H1 (cell line): ENCODE measurements around the gene POLDIP3. TPM values are rescaled to one million over a fixed set of nuclear protein-coding genes. Genes with fewer than 3 reads are reported as not detected.

Experiments used
- CHD1 ChIP-seq: IDR thresholded peaks from 2 replicates; pipeline ENCODE4 v1.6.1; 2012; ENCODE audit warnings: low read depth, low read length, improper control_type of control experiment
- MAX ChIP-seq: IDR thresholded peaks from 2 replicates; pipeline ENCODE4 v1.6.1; 2012; ENCODE audit warnings: inconsistent platforms
- NRF1 ChIP-seq: IDR thresholded peaks from 2 replicates; pipeline ENCODE4 v1.6.1; 2011; ENCODE audit warnings: mild to moderate bottlenecking, low read depth, low read length, improper control_type of control experiment
- polyA plus RNA-seq, 7 experiments: library from polyadenylated mRNA; depleted of rRNA in 3 of 7; stranded (reverse) in 5 of 7; unstranded in 2 of 7; fragments of >200 nt in 5 of 7; fragments of 200-250 nt in 2 of 7; gene quantifications; 1 replicate in 5 of 7; 2 replicates in 1 of 7; 4 replicates in 1 of 7; pipeline versions ENCODE4 v1.2.1 to v1.2.3, GENCODE V29; 2011 to 2013; ENCODE audit warnings: missing spikeins in 2 of 7, mixed read lengths in 2 of 7
- total RNA-seq: library from RNA; stranded (reverse); fragmentation: NEBNext Ultra II Directional; extraction: Animal tissue kit (Norgen Biotek cat#: 25700); gene quantifications from 2 replicates; pipeline ENCODE4 v1.2.1, GENCODE V29; 2021

POLDIP3 gene
- total and polyA plus RNA-seq, 2 of the 8 experiments (the other 6 are each of a cell fraction or from before 2014, with no cell fraction given): 43.5 to 84.6 TPM

GRCh38 chr22:42626951-42627625, 12.4 kb upstream of the POLDIP3 start (continued):
- TF ChIP-seq NRF1 (no peak), CHD1 (no peak), MAX (no peak)
- TF ChIP-seq, all 59 proteins: peak for 0
